Neural cell (in vitro differentiated cells): ENCODE data around the gene PDGFA. TPM values are rescaled to one million over a fixed set of nuclear protein-coding genes. Genes with fewer than 3 reads are reported as not detected.

Source experiments
- H2AFZ ChIP-seq: fragments of 200-600, 300-800 bp; sonication (generic), shearing (Covaris generic); 2 replicates; pipeline ENCODE4 v1.6.0; 2014; ENCODE audit warnings: low read depth, mild to moderate bottlenecking, antibody characterized with exemption, low read length, moderate library complexity
- H3F3A ChIP-seq: fragments of 200-600 bp; shearing (Covaris generic); 2 replicates; pipeline ENCODE4 v1.6.1; 2016; ENCODE audit warnings: mild to moderate bottlenecking, moderate library complexity, mixed read lengths, antibody characterized with exemption, low read length; ENCODE audit not compliant: insufficient read depth, poor library complexity, severe bottlenecking
- H3K27ac ChIP-seq: fragments of 200-600, 300-800 bp; sonication (generic), shearing (Covaris generic); 2 replicates; pipeline ENCODE4 v1.5.1; 2014; ENCODE audit warnings: mild to moderate bottlenecking, low read length, moderate library complexity
- H3K27me3 ChIP-seq: fragments of 300-800, 200-600 bp; sonication (generic), shearing (Covaris generic); 2 replicates; pipeline ENCODE4 v1.6.0; 2014; ENCODE audit warnings: mild to moderate bottlenecking, low read depth, low read length, moderate library complexity; ENCODE audit not compliant: insufficient read depth
- H3K36me3 ChIP-seq: fragments of 300-800, 200-600 bp; sonication (generic), shearing (Covaris generic); 2 replicates; pipeline ENCODE4 v1.5.1; 2014; ENCODE audit warnings: mild to moderate bottlenecking, antibody characterized with exemption, low read length, moderate library complexity; ENCODE audit not compliant: insufficient read depth
- H3K4me2 ChIP-seq: fragments of 300-800, 200-600 bp; sonication (generic), shearing (Covaris generic); 2 replicates; pipeline ENCODE4 v1.6.0; 2014; ENCODE audit warnings: mild to moderate bottlenecking, low read length
- H3K4me3 ChIP-seq: fragments of 300-800, 200-600 bp; sonication (generic), shearing (Covaris generic); 2 replicates; pipeline ENCODE4 v1.5.1; 2014; ENCODE audit warnings: mild to moderate bottlenecking, low read length, moderate library complexity
- H3K79me2 ChIP-seq: fragments of 200-600 bp; shearing (Covaris generic); replicated peaks from 2 replicates; pipeline ENCODE4 v1.6.0; 2014; ENCODE audit warnings: mild to moderate bottlenecking, low read length, moderate library complexity; ENCODE audit not compliant: insufficient read depth
- H3K9ac ChIP-seq: fragments of 300-800, 200-600 bp; sonication (generic), shearing (Covaris generic); 2 replicates; pipeline ENCODE4 v1.6.1; 2016; ENCODE audit warnings: mild to moderate bottlenecking, low read length, mixed read lengths
- H3K9me2 ChIP-seq: fragments of 200-600 bp; shearing (Covaris generic); 2 replicates; pipeline ENCODE4 v1.6.1; 2016; ENCODE audit warnings: mild to moderate bottlenecking, low read length, mixed read lengths; ENCODE audit not compliant: insufficient read depth
- H3K9me3 ChIP-seq: fragments of 200-600, 300-800 bp; sonication (generic), shearing (Covaris generic); 2 replicates; pipeline ENCODE4 v1.6.1; 2016; ENCODE audit warnings: mild to moderate bottlenecking, mixed run types, low read length, moderate library complexity, mixed read lengths
- H4K20me1 ChIP-seq: fragments of 200-600 bp; shearing (Covaris generic); 2 replicates; pipeline ENCODE4 v1.6.1; 2016; ENCODE audit warnings: mild to moderate bottlenecking, mixed run types; ENCODE audit not compliant: insufficient read depth
- EP300 ChIP-seq: fragments of 450-650 bp; conservative IDR thresholded peaks from 2 replicates; pipeline ENCODE4 v1.6.1; 2014; ENCODE audit warnings: antibody characterized with exemption, mild to moderate bottlenecking, moderate library complexity; ENCODE audit not compliant: poor library complexity, severe bottlenecking
- EZH2 ChIP-seq: fragments of 200-600, 300-800 bp; shearing (Covaris generic), sonication (generic); IDR thresholded peaks from 2 replicates; pipeline ENCODE4 v1.6.1; 2014; ENCODE audit warnings: antibody characterized with exemption, low read length, borderline replicate concordance, mild to moderate bottlenecking; ENCODE audit not compliant: insufficient read depth, poor library complexity, severe bottlenecking
- MXI1 ChIP-seq: fragments of 450-650 bp; conservative IDR thresholded peaks from 2 replicates; pipeline ENCODE4 v1.6.1; 2014; ENCODE audit warnings: antibody characterized with exemption, mild to moderate bottlenecking; ENCODE audit not compliant: poor library complexity, severe bottlenecking
- POLR2AphosphoS5 ChIP-seq: IDR thresholded peaks from 2 replicates; pipeline ENCODE4 v1.6.1; 2012
- RAD21 ChIP-seq: fragments of 450-650 bp; conservative IDR thresholded peaks from 2 replicates; pipeline ENCODE4 v1.6.1; 2014; ENCODE audit warnings: antibody characterized with exemption, mild to moderate bottlenecking, moderate library complexity
- TAF1 ChIP-seq: IDR thresholded peaks from 2 replicates; pipeline ENCODE4 v1.6.1; 2012; ENCODE audit warnings: low read depth
- polyA plus RNA-seq: library from polyadenylated mRNA; depleted of rRNA; stranded (reverse); fragments of >200 nt; gene quantifications from 2 replicates; pipeline ENCODE4 v1.2.3, GENCODE V29; 2014
- TF ChIP-seq, protein P1 (sequence below): fragments of 450-650 bp; IDR thresholded peaks from 2 replicates; pipeline ENCODE4 v1.5.1; 2014; ENCODE audit warnings: antibody characterized with exemption, mild to moderate bottlenecking, moderate library complexity; ENCODE audit not compliant: poor library complexity, severe bottlenecking
- TF ChIP-seq, protein P2 (sequence below): IDR thresholded peaks from 2 replicates; pipeline ENCODE4 v1.6.1; 2012; ENCODE audit warnings: borderline replicate concordance

The PDGFA gene
- polyA plus RNA-seq, 1 donor from 2014 or later, result 4.1 TPM

DNA sequence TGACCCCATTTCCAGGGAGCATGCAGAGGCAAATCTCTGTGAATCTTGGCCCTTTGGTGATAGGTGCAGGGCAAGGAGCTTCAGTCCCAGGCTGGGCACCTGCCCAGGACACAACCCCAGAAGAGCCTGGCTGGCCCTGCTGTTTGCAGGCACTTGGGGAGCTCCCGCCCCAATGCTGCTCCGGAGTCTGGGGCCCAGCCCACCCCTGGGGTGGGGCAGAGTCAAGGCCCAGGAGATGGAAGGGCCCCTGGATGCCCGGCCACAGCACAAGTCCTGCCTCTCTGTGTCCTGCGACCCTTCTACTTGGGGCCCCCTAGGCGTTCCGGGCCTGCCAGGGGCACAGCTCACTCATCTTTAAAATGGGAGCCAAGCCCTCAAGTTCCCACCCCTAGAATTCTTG lies 24.7 kb downstream of the PDGFA start:
- no peak overlapping the region for H3K27ac ChIP-seq
- H3K36me3 ChIP-seq, result no peaks in the 10 kb centered on the region
- H2AFZ ChIP-seq, result no peak overlapping the region
- TF ChIP-seq, protein P1, sequence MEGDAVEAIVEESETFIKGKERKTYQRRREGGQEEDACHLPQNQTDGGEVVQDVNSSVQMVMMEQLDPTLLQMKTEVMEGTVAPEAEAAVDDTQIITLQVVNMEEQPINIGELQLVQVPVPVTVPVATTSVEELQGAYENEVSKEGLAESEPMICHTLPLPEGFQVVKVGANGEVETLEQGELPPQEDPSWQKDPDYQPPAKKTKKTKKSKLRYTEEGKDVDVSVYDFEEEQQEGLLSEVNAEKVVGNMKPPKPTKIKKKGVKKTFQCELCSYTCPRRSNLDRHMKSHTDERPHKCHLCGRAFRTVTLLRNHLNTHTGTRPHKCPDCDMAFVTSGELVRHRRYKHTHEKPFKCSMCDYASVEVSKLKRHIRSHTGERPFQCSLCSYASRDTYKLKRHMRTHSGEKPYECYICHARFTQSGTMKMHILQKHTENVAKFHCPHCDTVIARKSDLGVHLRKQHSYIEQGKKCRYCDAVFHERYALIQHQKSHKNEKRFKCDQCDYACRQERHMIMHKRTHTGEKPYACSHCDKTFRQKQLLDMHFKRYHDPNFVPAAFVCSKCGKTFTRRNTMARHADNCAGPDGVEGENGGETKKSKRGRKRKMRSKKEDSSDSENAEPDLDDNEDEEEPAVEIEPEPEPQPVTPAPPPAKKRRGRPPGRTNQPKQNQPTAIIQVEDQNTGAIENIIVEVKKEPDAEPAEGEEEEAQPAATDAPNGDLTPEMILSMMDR, result no peak
- TF ChIP-seq EZH2 (no peak), EP300 (no peak), MXI1 (no peak), TAF1 (no peak), POLR2AphosphoS5 (no peak), RAD21 (no peak)
- TF ChIP-seq, protein P2, sequence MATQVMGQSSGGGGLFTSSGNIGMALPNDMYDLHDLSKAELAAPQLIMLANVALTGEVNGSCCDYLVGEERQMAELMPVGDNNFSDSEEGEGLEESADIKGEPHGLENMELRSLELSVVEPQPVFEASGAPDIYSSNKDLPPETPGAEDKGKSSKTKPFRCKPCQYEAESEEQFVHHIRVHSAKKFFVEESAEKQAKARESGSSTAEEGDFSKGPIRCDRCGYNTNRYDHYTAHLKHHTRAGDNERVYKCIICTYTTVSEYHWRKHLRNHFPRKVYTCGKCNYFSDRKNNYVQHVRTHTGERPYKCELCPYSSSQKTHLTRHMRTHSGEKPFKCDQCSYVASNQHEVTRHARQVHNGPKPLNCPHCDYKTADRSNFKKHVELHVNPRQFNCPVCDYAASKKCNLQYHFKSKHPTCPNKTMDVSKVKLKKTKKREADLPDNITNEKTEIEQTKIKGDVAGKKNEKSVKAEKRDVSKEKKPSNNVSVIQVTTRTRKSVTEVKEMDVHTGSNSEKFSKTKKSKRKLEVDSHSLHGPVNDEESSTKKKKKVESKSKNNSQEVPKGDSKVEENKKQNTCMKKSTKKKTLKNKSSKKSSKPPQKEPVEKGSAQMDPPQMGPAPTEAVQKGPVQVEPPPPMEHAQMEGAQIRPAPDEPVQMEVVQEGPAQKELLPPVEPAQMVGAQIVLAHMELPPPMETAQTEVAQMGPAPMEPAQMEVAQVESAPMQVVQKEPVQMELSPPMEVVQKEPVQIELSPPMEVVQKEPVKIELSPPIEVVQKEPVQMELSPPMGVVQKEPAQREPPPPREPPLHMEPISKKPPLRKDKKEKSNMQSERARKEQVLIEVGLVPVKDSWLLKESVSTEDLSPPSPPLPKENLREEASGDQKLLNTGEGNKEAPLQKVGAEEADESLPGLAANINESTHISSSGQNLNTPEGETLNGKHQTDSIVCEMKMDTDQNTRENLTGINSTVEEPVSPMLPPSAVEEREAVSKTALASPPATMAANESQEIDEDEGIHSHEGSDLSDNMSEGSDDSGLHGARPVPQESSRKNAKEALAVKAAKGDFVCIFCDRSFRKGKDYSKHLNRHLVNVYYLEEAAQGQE, result no peak
- H3K79me2 ChIP-seq, result no peaks in the 10 kb centered on the region
- H3K27me3 ChIP-seq, result no peaks in the 10 kb centered on the region
- H3K9ac ChIP-seq, result no peak overlapping the region
- no peak overlapping the region for H3K4me3 ChIP-seq
- H3K9me2 ChIP-seq, result no peaks in the 10 kb centered on the region
- H3F3A ChIP-seq, result no peaks in the 10 kb centered on the region
- H3K4me2 ChIP-seq, result no peak overlapping the region
- no peaks in the 10 kb centered on the region for H3K9me3 ChIP-seq
- H4K20me1 ChIP-seq, result no peaks in the 10 kb centered on the region

DNA sequence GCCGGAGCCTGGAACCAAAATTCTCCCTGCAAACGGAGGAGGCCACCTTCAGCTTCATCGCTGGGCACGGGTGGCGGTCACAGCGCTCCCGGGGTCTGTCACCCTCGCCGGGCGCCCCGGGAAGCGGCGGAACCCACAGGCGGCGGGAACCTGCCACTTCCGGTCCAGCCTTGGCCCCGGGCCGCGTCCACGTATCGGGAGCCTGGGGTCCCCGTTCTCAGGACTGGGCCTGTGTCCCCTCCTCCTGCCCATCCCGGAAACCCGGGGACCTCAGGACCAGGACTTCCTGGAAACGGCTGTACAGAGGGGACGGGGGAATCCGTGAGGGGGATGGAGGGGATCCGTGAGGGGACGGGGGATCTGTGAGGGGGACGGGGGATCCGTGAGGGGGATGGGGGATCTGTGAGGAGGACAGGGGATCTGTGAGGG lies 25.4 kb downstream of the PDGFA start:
- no peaks in the 10 kb centered on the region for H3K79me2 ChIP-seq
- H3K4me3 ChIP-seq, result no peak overlapping the region
- H3K27ac ChIP-seq, result no peak overlapping the region
- no peaks in the 10 kb centered on the region for H3K9me2 ChIP-seq
- H3F3A ChIP-seq, result no peaks in the 10 kb centered on the region
- H2AFZ ChIP-seq, result no peak overlapping the region
- TF ChIP-seq, protein P2, result no peak
- TF ChIP-seq, protein P1, result no peak
- no peak overlapping the region for H3K9ac ChIP-seq
- no peaks in the 10 kb centered on the region for H3K36me3 ChIP-seq
- H3K9me3 ChIP-seq, result no peaks in the 10 kb centered on the region
- no peaks in the 10 kb centered on the region for H3K27me3 ChIP-seq
- H4K20me1 ChIP-seq, result no peaks in the 10 kb centered on the region
- H3K4me2 ChIP-seq, result no peak overlapping the region
